HG02981 (cell line): Measurements from ENCODE around the gene CNKSR2.
"Not testable (repeated sequence)": the region's sequence is repeated elsewhere in the genome, so short reads cannot be mapped to it uniquely, and the experiment has no call there.

Experiments used
- ATAC-seq: cut with Tn5 transposase; IDR thresholded peaks from one replicate; pipeline ENCODE4 v1.9.1; 2021; ENCODE audit warnings: mild to moderate bottlenecking, moderate library complexity; ENCODE audit not compliant: unreplicated experiment

The CNKSR2 gene

GRCh38 chrX:21438792-21439191 lies 64.6 kb downstream of the CNKSR2 start:
- peak; percentile 99 for ATAC-seq

DNA sequence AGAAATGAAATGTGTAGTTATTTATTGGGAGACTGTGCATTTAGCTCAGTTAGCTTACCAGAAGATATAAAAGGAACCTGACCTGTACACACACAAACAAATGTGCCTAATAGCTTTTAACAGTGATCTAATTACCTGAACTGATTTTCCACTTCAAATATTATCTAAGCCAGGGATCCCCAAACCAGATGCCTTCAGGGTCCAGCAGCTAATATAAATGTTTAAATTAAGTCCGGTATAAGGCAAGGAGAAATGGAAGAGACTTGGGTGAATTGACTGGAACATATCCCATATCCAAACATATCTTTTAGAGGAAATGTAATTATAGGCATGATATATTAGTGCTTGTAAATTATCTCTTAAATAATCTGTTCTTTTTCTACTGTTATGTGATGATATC lies 66.7 kb downstream of the CNKSR2 start:
- ATAC-seq, result no peak

- ATAC-seq, result no peak
Measured at GRCh38 chrX:21457718-21458117, 83.5 kb downstream of the CNKSR2 start.

- no peak for ATAC-seq
Measured at GRCh38 chrX:21469071-21469470, 94.9 kb downstream of the CNKSR2 start.

DNA sequence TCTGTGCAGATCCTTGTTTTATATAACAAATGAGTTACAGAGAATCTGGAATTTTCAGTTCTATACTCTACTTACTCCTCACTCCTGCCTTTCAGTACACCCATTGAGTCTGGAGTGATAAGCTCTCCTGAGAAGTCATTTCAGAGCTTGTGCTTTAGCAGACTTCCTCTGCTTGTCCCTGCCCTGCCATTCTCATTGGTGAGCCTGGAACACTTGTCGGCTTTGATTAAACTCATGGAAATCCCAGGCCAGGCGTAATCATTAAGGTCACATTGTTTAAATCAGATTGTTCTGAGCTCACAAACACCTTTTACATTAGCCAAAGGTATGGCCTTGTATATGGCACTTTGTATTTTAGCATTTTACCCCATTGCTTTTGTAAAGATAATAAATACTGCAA lies 102.7 kb downstream of the CNKSR2 start:
- ATAC-seq, result no peak

- ATAC-seq, result peak; percentile 75
Measured at GRCh38 chrX:21479695-21480270, 105.6 kb downstream of the CNKSR2 start.

DNA sequence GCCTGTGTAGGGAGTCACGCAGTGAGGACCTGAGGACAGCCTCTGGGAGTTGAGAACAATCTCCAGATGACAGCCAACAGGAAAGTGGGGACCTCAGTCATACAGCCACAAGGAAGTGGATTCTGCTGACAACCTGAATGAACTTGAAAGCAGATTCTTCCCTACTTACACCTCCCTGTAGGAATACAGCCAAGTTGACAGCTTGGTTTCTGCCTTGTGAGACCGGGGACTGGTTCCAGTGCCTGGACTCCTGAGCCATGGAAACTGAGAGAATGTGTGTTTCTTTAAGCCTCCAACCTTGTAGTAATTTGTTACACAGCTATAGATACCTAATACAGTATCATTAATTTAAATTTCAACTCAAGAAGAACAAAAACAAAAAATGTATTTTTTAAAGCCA lies 107.5 kb downstream of the CNKSR2 start:
- no peak for ATAC-seq

DNA sequence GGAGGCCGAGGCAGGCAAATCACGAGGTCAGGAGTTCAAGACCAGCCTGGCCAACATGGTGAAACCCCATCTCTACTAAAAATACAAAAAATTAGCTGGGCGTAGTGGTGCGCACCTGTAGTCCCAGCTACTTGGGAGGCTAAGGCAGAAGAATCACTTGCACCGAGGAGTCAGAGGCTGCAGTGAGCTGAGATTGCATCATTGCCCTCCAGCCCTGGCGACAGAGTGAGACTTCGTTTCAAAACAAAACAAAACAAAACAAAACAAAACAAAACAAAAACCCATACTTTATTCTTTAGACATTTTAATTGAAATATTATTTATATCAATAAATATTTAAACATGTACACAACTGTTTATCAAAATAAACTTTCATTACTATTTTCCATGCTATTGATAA lies 109.8 kb downstream of the CNKSR2 start:
- ATAC-seq, result not testable (repeated sequence)

DNA sequence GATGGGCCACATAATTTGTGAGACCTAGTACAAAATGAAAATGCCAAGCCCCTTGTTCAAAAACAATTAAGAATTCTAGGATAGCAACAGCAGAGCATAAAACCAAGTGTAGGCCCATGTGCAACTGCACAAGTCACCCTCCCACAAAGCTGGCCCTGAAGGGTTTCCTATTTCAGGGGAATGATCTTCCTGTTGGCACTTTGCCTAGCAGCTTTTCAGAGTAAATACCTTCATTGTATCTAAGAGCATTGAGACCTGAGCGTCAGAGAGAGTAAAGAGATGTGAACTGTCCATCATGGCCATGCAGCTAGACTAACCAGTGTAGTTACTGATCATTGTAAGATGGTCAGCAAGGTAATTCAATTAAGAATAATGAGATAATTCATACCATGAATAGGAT lies 113.6 kb downstream of the CNKSR2 start:
- no peak for ATAC-seq

GRCh38 chrX:21490341-21490740 lies 116.1 kb downstream of the CNKSR2 start:
- ATAC-seq, result no peak

DNA sequence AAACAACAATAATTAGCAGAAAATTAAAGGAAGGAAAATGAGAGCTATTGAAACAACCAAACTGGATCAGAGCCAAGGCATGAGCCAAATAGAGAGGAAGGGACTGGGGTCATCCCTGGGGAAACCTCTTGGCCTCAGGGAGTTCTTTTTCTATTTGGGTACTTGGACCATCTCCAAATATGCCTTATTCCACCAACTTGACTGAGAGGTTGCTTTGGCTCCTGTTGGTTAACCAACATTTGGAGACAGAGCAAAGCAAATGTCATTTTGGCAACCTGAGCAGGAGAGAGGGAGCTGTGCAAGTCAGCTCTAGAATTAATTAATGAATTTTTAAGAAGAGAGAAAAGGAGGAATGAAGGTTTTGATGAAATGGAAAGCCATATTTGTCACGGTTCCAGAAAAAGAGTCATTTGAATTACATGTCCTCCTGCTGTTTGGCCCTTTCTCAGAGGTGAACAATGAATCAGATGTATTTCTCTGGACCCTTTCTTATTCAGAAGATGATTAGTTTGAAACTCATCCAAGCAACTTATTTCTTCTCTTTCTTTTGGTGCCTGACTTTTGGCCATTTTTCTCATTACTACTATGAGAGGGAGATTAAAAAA lies 119.1 kb downstream of the CNKSR2 start:
- no peak for ATAC-seq

DNA sequence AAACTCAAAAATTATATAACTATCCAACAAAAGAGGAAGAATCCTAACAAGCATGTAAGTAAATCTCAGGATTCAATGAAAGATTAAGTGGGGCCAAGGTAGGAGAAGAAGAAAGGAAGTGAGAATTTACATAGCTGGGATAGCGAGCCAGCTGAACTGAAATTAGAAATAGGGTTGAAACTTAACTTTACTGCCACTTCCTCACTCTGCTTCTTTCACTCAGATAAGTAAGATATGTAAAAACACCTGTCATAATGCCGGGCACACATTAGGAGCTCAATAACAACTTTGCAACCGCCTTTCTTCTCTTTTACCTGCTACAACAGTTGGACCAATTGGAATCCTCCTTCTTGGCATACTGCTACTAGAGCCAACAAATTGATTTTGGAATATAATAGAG lies 129.4 kb downstream of the CNKSR2 start:
- ATAC-seq, result no peak

DNA sequence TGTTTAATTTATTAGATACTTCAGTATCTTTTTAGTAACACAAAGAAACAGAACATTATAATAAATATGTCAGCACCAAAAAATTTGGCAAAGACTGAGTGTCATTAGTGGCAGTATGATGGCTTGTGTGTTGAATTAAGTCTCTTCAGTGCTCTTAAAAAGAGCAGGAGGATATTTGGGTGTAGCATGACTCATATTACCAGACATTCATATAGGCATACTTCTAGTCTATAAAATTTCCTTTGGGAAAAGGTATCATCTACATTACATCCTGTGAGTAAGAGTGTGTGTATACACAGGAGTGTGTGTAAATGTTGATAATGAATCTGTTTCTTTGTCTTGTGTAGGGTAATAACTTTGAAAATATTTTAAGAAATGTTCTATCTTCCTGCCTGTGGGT lies 135.7 kb downstream of the CNKSR2 start:
- ATAC-seq, result no peak

DNA sequence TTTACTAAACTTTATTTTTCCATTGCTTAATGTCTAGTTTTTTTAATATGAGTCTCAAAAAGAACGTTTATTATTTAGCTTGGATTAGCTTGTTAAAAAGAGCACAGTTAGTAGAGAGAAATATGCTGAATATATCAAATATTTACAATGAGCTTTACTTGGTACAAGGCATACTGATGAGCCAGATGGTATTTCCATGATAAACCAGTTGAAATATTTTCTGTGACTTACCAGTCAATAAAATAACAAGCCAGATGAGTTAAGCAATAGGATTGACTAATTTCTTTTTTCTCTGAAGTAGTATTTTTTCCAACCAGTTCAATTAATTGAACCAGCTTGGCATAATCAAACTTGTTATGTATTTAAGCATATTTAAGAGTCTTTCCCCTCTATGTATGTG lies 149.8 kb downstream of the CNKSR2 start:
- ATAC-seq, result no peak

DNA sequence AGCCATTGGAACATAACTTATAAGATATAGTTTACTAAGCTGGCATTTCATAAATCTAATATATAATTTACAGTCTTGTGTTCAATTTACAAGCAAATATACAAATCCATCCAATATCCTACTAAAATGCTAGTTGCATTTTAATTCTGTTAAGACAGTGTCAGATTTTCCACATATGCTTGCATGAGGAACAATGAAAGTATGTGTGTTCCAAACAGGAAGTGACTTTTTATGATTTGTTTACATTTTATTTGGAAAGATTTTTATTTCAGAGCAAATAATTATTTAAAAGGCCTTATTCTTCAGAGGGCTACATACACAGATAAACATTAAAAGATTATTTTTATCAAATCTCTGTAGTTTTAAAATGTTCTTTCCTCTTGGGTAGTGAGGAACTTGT lies 153.9 kb downstream of the CNKSR2 start:
- ATAC-seq, result no peak

GRCh38 chrX:21529771-21530170 lies 155.6 kb downstream of the CNKSR2 start:
- ATAC-seq, result no peak

- ATAC-seq, result not testable (repeated sequence)
Measured at GRCh38 chrX:21544642-21545041, 170.4 kb downstream of the CNKSR2 start.

DNA sequence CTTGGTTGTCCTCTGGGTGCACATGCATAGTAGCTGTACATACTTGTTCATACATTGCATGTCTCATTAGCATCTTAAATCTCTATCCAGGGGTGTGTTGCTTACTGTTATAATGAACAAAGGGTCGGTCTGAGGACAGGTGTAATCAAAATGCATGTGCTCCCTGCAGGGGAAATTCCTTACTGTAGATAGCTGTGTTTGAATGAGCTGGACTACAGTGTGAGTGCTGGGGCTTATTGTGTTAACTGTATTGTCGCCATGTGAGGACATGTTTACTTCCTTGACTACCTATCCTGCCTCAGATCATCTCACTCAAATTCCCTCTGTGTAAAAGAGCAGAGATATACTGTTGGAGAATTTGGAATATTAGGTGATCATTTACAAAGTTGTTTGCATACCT lies 185.2 kb downstream of the CNKSR2 start:
- ATAC-seq, result no peak

GRCh38 chrX:21565025-21565424 lies 190.8 kb downstream of the CNKSR2 start:
- no peak for ATAC-seq

- ATAC-seq, result no peak
Measured at GRCh38 chrX:21574793-21575192, 200.6 kb downstream of the CNKSR2 start.

DNA sequence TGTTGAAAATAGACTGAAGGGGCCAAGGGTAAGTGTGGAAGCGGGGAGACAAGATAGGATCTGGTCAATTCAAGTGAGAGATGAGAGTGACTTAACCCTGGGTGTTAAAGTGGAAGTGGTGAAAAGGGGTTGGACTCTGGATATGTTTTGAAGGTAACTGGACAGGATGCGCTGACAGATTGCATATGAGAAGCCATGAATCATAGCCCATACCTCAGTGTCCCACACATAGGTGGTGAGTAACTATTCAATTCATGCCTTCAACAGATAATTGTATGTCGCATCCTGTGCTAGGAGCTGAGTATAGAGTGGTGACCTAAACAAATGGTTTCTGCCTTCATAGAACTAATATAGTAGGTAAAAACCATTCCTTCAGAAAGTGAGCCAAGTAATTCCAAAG lies 207.3 kb downstream of the CNKSR2 start:
- ATAC-seq, result no peak

DNA sequence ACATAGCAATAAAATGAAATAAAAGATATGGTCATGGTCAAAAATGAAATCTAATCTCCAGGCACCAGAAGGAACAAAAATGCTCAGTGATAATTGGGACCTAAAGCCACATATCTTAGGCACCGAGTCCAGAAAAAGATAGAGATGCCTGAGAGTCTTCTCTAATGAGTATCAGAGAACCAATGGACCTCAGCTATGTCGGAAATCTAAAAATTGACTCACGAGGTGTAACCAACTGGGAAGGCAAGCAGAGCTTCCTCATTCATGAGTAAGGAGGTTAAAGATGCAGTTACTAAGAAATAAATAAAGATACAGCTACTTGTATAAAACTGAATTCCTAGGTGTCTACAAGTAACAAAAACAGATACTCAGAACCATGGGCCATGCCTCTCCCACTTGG lies 211.8 kb downstream of the CNKSR2 start:
- ATAC-seq, result no peak
